Right lobe of liver (tissue), 4 donors: ENCODE measurements around the gene RARG.

Experiments
- CTCF ChIP-seq, 4 donors: fragments of 200-600 bp in 3 of 4; fragments of 450-650 bp in 1 of 4; IDR thresholded peaks; one replicate each; pipeline versions ENCODE4 v1.5.1 to v1.8.0; 2016 to 2022; ENCODE audit warnings: antibody characterized with exemption in 4 of 4, mild to moderate bottlenecking in 2 of 4
- POLR2A ChIP-seq: fragments of 450-650 bp; IDR thresholded peaks from one replicate; pipeline ENCODE4 v1.6.1; 2017; ENCODE audit warnings: antibody characterized with exemption, mild to moderate bottlenecking
- donor health status: DM: no; HTN: no; CAD: no.
- donor health status: DM: no; HTN: no; CAD: no.
- donor health status: DM: no; HTN: yes; CAD: no.

GRCh38 chr12:53217051-53217930 lies 14.7 kb downstream of the RARG start:
- no peak for TF ChIP-seq CTCF (IDR thresholded peaks at IDR 0.05)
- no peak for TF ChIP-seq POLR2A
